ENCODE measurements around the gene NDUFS7.
"Not testable (repeated sequence)": the region's sequence is repeated elsewhere in the genome, so short reads cannot be mapped to it uniquely, and the experiment has no call there.

Gene NDUFS7

DNA sequence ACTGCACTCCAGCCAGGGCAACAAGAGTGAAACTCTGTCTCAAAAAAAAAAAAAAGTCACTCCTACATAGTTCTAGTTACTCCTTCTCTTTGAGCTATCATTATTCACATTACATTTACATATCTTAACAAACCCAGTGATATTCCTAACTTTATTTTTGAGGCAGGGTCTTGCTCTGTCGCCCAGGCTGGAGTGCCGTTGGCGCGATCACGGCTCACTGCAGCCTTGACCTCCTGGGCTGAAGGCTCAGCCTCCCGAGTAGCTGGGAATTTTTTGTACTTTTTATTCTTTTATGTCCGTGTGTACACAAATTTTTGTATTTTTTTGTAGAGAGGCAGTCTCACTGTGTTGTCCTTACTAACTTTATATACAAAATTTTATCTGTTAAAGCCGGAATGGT, 53.9 kb downstream of the NDUFS7 start:
- TF ChIP-seq, protein P1, sequence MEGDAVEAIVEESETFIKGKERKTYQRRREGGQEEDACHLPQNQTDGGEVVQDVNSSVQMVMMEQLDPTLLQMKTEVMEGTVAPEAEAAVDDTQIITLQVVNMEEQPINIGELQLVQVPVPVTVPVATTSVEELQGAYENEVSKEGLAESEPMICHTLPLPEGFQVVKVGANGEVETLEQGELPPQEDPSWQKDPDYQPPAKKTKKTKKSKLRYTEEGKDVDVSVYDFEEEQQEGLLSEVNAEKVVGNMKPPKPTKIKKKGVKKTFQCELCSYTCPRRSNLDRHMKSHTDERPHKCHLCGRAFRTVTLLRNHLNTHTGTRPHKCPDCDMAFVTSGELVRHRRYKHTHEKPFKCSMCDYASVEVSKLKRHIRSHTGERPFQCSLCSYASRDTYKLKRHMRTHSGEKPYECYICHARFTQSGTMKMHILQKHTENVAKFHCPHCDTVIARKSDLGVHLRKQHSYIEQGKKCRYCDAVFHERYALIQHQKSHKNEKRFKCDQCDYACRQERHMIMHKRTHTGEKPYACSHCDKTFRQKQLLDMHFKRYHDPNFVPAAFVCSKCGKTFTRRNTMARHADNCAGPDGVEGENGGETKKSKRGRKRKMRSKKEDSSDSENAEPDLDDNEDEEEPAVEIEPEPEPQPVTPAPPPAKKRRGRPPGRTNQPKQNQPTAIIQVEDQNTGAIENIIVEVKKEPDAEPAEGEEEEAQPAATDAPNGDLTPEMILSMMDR (IDR thresholded peaks at IDR 0.05) = no peak
- peak overlapping the region; percentile 75 to 79 for H3K4me3 ChIP-seq (ENCODE audit: low read depth in 1 of 2, low read length in 1 of 2)
- no peaks in the 10 kb centered on the region for H3K9me3 ChIP-seq
- peaks cover 13 to 20% of the 10 kb centered on the region in 2 experiments for H3K4me1 ChIP-seq (ENCODE audit: control insufficient read depth in 1 of 2, insufficient read depth in 1 of 2, low read depth in 1 of 2, low read length in 1 of 2)
- H3K27me3 ChIP-seq = no peaks in the 10 kb centered on the region
- peak overlapping the region; percentile 75 for H3K27ac ChIP-seq
- peaks cover 53% of the 10 kb centered on the region for H3K36me3 ChIP-seq

DNA sequence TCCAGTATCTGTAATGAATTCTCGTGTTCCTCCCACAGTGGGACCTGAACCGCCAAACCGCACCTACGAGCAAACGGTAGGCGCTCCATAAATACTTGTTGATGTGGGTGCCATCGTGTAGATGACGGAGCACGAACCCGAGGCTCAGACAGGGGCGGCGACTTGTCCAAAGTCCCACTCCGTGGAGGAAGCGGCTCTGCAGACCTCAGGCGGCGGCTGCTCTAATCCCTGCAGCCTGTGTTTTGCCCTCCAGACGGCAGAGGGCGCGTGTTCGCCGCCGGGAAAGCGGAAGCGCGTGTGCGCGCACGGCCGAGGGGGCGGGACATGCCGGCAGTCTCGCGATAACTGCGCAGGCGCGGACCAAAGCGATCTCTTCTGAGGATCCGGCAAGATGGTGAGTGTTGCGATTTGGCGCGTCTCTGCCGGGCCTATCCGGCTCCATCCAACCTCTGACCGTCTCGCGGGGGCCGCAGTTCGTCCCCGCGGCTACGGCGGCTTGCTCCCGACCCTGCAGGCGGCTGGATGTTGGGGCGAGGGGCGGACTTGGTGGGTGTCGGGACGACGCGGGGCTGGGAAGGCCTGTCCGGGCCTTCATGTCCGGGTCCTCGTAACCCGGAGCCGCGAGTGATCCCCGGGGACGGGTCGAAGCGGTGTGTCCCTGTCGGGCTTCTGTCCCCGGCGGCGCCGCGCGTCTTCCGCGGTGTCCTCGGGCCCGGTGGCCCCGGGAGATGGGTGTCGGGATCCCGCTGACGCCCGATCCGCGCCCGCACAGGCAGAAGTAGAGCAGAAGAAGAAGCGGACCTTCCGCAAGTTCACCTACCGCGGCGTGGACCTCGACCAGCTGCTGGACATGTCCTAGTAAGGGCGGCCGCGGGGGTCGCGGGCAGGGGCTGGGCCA, 54.6 kb downstream of the NDUFS7 start, which contains the start of gene RPS15:
RPS15 (plus strand) TSS at position 362 of the 898 bp plus-strand sequence; CDS start at position 392, 30 bp downstream.
- Histone ChIP-seq H3K27ac (peak within 1 kb of the TSS; percentile 75), H3K9me3 (no peaks in the 10 kb centered on the region), H3K4me3 (ENCODE audit: low read depth in 1 of 2, low read length in 1 of 2) (peak within 1 kb of the TSS; percentile 75 to 79), H3K27me3 (no peaks in the 10 kb centered on the region), H3K4me1 (ENCODE audit: control insufficient read depth in 1 of 2, insufficient read depth in 1 of 2, low read depth in 1 of 2, low read length in 1 of 2) (peaks cover 13 to 20% of the 10 kb centered on the region in 2 experiments), H3K36me3 (peaks cover 49% of the 10 kb centered on the region)
- TF ChIP-seq, protein P1 (IDR thresholded peaks at IDR 0.05) = peak; percentile 100

DNA sequence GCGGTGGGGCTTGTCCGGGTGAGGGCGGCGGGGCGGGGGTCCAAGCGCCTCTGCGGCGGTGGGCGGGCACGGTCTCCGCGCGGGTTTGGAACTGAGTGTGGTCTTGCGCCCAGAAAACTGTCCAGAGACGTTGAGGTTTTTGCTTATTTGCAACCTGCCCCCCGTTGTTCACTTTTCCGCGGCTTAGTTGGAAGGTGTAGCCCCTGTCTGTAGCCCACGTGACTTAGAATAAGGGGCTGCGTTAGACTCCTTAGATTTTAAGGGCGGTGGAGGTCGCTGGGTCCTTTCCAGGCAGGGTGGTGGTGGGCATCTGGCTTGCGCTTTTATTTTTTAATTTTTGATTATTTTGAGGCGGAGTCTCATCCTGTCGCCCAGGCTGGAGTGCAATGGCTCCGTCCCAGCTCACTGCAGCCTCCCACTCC, 55.2 kb downstream of the NDUFS7 start:
- H3K4me1 ChIP-seq (ENCODE audit: control insufficient read depth in 1 of 2, insufficient read depth in 1 of 2, low read depth in 1 of 2, low read length in 1 of 2) = peaks cover 13 to 20% of the 10 kb centered on the region in 2 experiments
- peak overlapping the region; percentile 75 to 79 for H3K4me3 ChIP-seq (ENCODE audit: low read depth in 1 of 2, low read length in 1 of 2)
- H3K27me3 ChIP-seq = peaks cover 2% of the 10 kb centered on the region
- TF ChIP-seq, protein P1 (IDR thresholded peaks at IDR 0.05) = no peak
- no peaks in the 10 kb centered on the region for H3K9me3 ChIP-seq
- peaks cover 43% of the 10 kb centered on the region for H3K36me3 ChIP-seq
- H3K27ac ChIP-seq = peak overlapping the region; percentile 75

DNA sequence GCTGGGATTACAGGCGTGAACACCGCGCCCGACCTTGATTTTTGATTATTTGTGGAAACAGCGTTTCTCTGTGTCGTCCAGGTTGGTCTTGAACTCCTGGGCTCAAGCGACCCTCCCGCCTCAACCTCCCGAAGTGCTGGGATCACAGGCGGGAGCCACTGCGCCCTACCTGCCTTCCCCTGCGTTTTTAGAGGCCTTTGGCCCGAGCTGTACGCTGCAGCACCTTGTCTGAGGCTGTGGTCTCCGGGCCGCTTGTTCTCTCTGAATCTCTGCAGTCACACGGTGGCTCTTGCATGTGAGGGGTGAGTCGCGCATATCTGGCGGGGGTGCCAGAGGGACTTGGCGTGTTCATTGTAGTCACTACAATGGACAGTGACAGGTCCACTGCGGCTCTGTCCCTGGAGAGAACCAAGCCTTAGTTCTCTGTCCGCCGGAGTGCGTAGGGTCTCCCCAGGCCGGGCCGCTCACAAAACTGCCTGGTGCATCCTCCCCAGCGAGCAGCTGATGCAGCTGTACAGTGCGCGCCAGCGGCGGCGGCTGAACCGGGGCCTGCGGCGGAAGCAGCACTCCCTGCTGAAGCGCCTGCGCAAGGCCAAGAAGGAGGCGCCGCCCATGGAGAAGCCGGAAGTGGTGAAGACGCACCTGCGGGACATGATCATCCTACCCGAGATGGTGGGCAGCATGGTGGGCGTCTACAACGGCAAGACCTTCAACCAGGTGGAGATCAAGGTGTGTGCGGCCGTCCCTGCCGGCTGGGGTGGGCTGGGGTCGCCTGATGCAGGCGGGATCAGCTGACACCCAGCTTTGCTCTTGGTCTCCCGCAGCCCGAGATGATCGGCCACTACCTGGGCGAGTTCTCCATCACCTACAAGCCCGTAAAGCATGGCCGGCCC, 56.1 kb downstream of the NDUFS7 start:
- H3K4me1 ChIP-seq (ENCODE audit: control insufficient read depth in 1 of 2, insufficient read depth in 1 of 2, low read depth in 1 of 2, low read length in 1 of 2) = peaks cover 13 to 24% of the 10 kb centered on the region in 2 experiments
- peaks cover 10% of the 10 kb centered on the region for H3K27me3 ChIP-seq
- not testable (repeated sequence) for H3K27ac ChIP-seq, H3K9me3 ChIP-seq
- H3K36me3 ChIP-seq = peaks cover 35% of the 10 kb centered on the region
- H3K4me3 ChIP-seq (ENCODE audit: low read depth in 1 of 2, low read length in 1 of 2) = peak overlapping the region in 1 of 2 experiments; percentile 79

DNA sequence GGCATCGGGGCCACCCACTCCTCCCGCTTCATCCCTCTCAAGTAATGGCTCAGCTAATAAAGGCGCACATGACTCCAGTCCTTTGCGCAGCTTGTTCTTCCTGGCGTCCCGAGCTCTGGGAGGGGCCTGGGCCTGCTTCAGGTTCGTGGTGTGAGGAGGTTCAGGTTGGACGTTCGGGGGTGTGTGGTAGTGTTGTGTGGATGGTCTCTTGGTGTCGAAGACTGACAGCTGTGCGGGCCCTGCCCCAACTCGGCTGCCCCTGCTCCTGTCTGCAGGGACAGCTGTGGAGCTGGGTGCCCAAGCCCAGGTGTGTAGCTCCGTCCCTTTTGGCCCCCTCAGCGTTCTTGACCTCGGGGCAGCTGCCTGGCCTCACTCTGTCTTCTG, 56.7 kb downstream of the NDUFS7 start:
- TF ChIP-seq, protein P1 (IDR thresholded peaks at IDR 0.05) = no peak
- no peak overlapping the region for H3K27ac ChIP-seq
- H3K27me3 ChIP-seq = peaks cover 17% of the 10 kb centered on the region
- H3K9me3 ChIP-seq = no peaks in the 10 kb centered on the region
- peaks cover 30% of the 10 kb centered on the region for H3K36me3 ChIP-seq
- H3K4me1 ChIP-seq (ENCODE audit: control insufficient read depth in 1 of 2, insufficient read depth in 1 of 2, low read depth in 1 of 2, low read length in 1 of 2) = peaks cover 19 to 30% of the 10 kb centered on the region in 2 experiments
- H3K4me3 ChIP-seq (ENCODE audit: low read depth in 1 of 2, low read length in 1 of 2) = no peak overlapping the region

All from neutrophil (primary cell).